ENCODE data around the gene RMRP. TPM values are rescaled to one million over a fixed set of nuclear protein-coding genes. Genes with fewer than 3 reads are reported as not detected.
"Not testable (repeated sequence)": the region's sequence is repeated elsewhere in the genome, so short reads cannot be mapped to it uniquely, and the experiment has no call there.

RMRP gene
- total RNA-seq, 4 donors from 2014 or later = 649 to 2,915 (median 1,530) TPM

- Histone ChIP-seq H3K9me3 (no peaks in the 10 kb centered on the region), H3K27me3 (peaks cover 0 to 6% of the 10 kb centered on the region in 2 donors), H3K36me3 (no peaks in the 10 kb centered on the region), H3K27ac (peak overlapping the region in 1 of 4 donors; percentile 37), H3K4me3 (no peak overlapping the region), H3K4me1 (peaks cover 0 to 16% (median 8%) of the 10 kb centered on the region in 4 donors)
- TF ChIP-seq EP300 (IDR thresholded peaks at IDR 0.05) (no peak), POLR2A (IDR thresholded peaks at IDR 0.05) (no peak), CTCF (IDR thresholded peaks at IDR 0.05) (no peak)
- 72 to 76% methylated on average over 17 of the region's 17 CpGs for WGBS, 2 donors
- DNase-seq (ENCODE audit: low spot score in 2 of 2) = no peak
Observed at GRCh38 chr9:35615981-35616680, 41.7 kb downstream of the RMRP start.

GRCh38 chr9:35612843-35613242, 45.0 kb downstream of the RMRP start:
- TF ChIP-seq POLR2A (IDR thresholded peaks at IDR 0.05) (no peak), EP300 (IDR thresholded peaks at IDR 0.05) (no peak), CTCF (IDR thresholded peaks at IDR 0.05) (no peak)
- no peak for DNase-seq (ENCODE audit: low spot score in 2 of 2)
- Histone ChIP-seq H3K27me3 (peaks cover 0 to 6% of the 10 kb centered on the region in 2 donors), H3K36me3 (peaks cover 0 to 28% (median 6%) of the 10 kb centered on the region in 3 donors), H3K9me3 (no peaks in the 10 kb centered on the region), H3K27ac (no peak overlapping the region), H3K4me1 (peaks cover 0 to 20% (median 3%) of the 10 kb centered on the region in 4 donors), H3K4me3 (no peak overlapping the region)
- 88 to 92% methylated on average over 2 of the region's 2 CpGs for WGBS, 2 donors

- H3K36me3 ChIP-seq = peaks cover 0 to 36% (median 6%) of the 10 kb centered on the region in 3 donors
- WGBS, 2 donors = 92 to 97% methylated on average over 4 of the region's 4 CpGs
- H3K4me3 ChIP-seq; H3K27ac ChIP-seq; DNase-seq (ENCODE audit: low spot score in 2 of 2); H3K27me3 ChIP-seq; H3K9me3 ChIP-seq: not testable (repeated sequence)
- H3K4me1 ChIP-seq = peaks cover 0 to 18% (median 0%) of the 10 kb centered on the region in 4 donors
Observed at GRCh38 chr9:35612066-35612465, 45.8 kb downstream of the RMRP start.

GRCh38 chr9:35611230-35611797, 46.5 kb downstream of the RMRP start:
- peak; percentile 41 to 73 (median 64) for TF ChIP-seq CTCF (IDR thresholded peaks at IDR 0.05)
- TF ChIP-seq POLR2A (IDR thresholded peaks at IDR 0.05) = no peak
- no peak for TF ChIP-seq EP300 (IDR thresholded peaks at IDR 0.05)
- H3K9me3 ChIP-seq = no peaks in the 10 kb centered on the region
- peaks cover 0 to 18% (median 7%) of the 10 kb centered on the region in 4 donors for H3K4me1 ChIP-seq
- no peak overlapping the region for H3K27ac ChIP-seq
- H3K27me3 ChIP-seq = no peaks in the 10 kb centered on the region
- peak in 1 of 2 donors; percentile 46 for DNase-seq (ENCODE audit: low spot score in 2 of 2)
- 19 to 20% methylated on average over 8 of the region's 8 CpGs for WGBS, 2 donors
- no peak overlapping the region for H3K4me3 ChIP-seq
- peaks cover 0 to 39% (median 6%) of the 10 kb centered on the region in 3 donors for H3K36me3 ChIP-seq

GRCh38 chr9:35609820-35610163, 48.0 kb downstream of the RMRP start:
- no peak for TF ChIP-seq POLR2A (IDR thresholded peaks at IDR 0.05)
- no peak for TF ChIP-seq CTCF (IDR thresholded peaks at IDR 0.05)
- no peak for TF ChIP-seq EP300 (IDR thresholded peaks at IDR 0.05)
- H3K36me3 ChIP-seq = peaks cover 0 to 39% (median 6%) of the 10 kb centered on the region in 3 donors
- H3K4me1 ChIP-seq = peaks cover 0 to 25% (median 11%) of the 10 kb centered on the region in 4 donors
- no peak for DNase-seq (ENCODE audit: low spot score in 2 of 2)
- H3K27ac ChIP-seq = peak overlapping the region in 3 of 4 donors; percentile 27 to 60 (median 50)
- H3K9me3 ChIP-seq = no peaks in the 10 kb centered on the region
- WGBS, 2 donors = 69 to 82% methylated on average over 13 of the region's 13 CpGs
- H3K27me3 ChIP-seq = no peaks in the 10 kb centered on the region
- H3K4me3 ChIP-seq = no peak overlapping the region
